ENCODE results near the gene NOS1AP.
"Not testable (repeated sequence)": the region's sequence is repeated elsewhere in the genome, so short reads cannot be mapped to it uniquely, and the experiment has no call there.

The NOS1AP gene

DNA sequence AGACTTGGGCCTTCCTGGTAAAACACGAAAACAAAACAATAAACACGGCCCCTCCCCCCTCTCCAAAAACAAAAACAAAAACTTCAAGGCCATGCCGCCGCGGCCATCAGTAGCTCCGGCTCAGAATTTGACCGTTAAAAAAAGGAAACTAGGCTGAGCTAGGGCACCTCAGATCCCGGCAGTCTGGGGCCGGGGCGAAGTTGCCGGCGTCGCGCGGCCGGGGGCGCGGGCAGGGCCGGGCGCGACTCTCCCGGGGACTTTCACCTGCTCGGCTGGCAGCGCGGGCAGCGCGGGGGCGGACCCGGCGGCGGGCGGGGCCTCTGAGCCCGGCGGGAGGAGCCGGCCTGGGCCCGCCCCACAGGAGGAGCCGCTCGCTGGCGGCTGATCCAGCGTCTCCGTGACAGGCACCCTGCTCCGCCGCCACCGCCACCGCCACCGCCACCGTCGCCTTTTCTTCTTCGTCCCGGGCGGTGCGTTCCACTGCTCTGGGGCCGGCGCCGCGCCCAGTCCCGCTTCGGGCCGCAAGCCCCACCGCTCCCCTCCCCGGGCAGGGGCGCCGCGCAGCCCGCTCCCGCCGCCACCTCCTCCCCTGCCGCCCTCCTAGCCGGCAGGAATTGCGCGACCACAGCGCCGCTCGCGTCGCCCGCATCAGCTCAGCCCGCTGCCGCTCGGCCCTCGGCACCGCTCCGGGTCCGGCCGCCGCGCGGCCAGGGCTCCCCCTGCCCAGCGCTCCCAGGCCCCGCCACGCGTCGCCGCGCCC lies at the start of gene NOS1AP:
NOS1AP (plus strand) TSS at position 358 of the 760 bp plus-strand sequence. CDS start 487 bp downstream, outside the sequence.
- DNase-seq (ENCODE audit: low read depth in 2 of 2): peak; percentile 63 to 77

- DNase-seq (ENCODE audit: low read depth in 2 of 2): no peak
These were observed 49.3 kb upstream of the NOS1AP start for GRCh38 chr1:162020150-162020549.

- no peak for DNase-seq (ENCODE audit: low read depth in 2 of 2)
These were observed 48.4 kb upstream of the NOS1AP start for GRCh38 chr1:162021124-162021523.

DNA sequence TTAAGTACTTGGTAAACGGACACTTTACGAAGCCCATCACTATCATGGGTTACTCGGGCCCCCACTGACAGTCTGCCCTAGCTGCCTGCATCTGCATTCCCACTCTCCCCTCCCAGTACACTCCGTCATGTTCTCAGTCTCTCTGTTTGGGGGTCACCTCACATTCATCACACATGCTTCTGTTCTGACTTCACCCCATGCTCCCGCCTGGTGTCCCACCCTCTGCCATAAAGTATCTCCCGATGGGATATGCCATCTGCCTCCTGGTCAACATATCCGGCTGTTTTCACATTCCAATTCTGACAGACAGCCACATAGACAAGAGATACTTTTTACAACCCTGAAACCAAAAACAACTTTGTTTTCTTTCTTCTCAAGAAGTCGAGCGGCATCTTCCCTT lies 46.9 kb upstream of the NOS1AP start:
- DNase-seq (ENCODE audit: low read depth in 2 of 2): no peak

DNA sequence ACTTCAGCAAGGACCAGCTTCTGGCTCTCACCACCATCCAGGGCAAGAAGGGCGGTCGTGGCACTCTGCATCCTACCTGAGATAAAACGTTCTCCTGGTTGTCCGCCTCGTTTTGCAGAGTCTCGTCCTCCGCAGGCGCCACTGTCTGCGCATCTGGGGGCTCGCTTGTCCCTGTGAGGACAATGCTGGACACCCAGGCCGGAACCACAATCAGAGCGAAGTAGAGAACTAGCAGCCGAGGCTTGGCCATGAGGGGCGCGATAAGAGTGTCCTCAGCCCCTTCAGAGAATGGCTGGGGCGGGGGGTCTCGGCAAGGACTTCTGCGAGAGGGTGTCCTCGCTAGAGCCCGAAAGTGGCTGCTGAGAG lies 46.3 kb upstream of the NOS1AP start:
- no peak for DNase-seq (ENCODE audit: low read depth in 2 of 2)

GRCh38 chr1:162023547-162024501 lies 45.7 kb upstream of the NOS1AP start, which contains the start of gene OLFML2B:
Gene OLFML2B, minus strand, starts transcription at chr1:162023869. Its CDS starts 439 bp downstream, at chr1:162023430.
- DNase-seq (ENCODE audit: low read depth in 2 of 2): peak in 1 of 2 donors; percentile 45

DNA sequence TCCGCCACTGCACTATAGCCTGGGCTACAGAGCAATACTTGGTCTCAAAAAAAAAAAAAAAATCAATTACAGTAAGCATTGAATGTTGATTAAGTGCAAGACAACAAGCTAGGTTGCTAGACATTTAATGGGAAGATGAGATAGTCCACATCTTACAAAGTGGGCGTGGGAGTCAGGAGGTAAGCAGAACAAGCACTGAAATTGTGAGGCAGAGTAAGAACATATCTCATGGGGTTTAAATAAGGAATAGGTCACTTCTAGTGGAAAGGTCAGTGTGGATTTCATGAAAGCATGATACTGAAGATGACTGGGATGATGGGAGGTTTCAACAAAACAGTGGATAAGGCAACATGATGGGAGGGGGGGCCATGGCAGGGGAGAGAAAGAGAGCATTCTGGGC lies 44.0 kb upstream of the NOS1AP start:
- DNase-seq (ENCODE audit: low read depth in 2 of 2): no peak

GRCh38 chr1:162026881-162027280 lies 42.6 kb upstream of the NOS1AP start:
- DNase-seq (ENCODE audit: low read depth in 2 of 2): no peak

DNA sequence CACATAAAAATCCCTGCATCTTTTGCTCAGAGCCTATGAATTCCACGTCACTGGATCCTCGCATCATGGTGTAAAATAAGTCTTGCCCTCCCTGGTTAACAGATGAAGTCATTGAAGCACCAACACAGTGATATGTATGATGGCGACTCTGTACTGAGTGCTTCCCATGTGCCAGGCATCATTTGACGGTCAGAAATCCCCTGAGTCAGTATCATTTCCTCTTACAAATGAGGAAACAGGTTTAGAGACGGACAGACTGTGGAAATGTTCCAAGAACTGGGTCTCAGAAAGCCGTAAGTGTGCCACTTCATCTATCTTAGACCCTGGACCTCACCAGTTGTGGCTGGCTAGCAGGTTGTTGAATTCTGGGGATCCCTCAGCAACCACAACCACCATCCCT lies 40.8 kb upstream of the NOS1AP start:
- DNase-seq (ENCODE audit: low read depth in 2 of 2): no peak

GRCh38 chr1:162029157-162029556 lies 40.3 kb upstream of the NOS1AP start:
- no peak for DNase-seq (ENCODE audit: low read depth in 2 of 2)

- no peak for DNase-seq (ENCODE audit: low read depth in 2 of 2)
These were observed 38.7 kb upstream of the NOS1AP start for GRCh38 chr1:162030759-162031280.

DNA sequence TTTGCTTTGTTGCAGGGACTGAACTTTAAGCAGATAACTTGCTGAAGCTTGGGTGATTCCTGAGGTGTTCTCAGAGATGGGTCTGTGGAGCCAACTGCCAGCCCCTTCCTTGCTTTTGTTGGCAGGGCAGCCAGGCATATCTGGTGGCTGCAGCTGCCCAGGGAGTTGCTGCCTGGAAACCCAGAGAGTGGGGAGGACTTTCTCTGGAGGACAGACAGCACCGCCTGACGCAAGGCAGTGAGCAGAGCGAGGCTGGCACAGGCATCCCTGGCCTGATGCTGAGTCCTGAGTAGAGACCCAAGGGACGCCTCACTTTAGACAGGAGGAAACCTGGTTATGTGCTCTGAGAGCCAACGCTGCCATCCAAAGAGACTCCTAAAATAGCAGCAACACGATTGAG lies 36.1 kb upstream of the NOS1AP start:
- no peak for DNase-seq (ENCODE audit: low read depth in 2 of 2)

DNA sequence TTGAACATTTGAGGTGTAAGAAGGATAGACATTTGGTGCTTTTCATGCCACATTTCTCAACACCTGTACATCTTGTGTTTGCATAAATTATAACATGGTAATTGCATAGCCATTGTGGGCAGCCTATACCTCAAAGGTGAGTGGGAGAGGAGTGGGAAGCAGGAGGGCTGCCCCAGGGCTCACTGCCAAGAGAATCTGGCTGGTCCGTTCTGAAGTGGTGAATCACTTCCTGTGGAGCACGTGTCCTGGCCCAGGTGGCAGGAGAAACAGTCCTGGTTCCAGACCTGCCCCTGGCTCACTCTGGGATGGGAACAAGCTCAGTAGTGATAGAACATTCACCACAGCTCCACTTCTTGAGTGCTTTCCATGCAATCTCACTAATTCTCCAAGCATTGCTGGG lies 34.2 kb upstream of the NOS1AP start:
- no peak for DNase-seq (ENCODE audit: low read depth in 2 of 2)

GRCh38 chr1:162036163-162036562 lies 33.3 kb upstream of the NOS1AP start:
- no peak for DNase-seq (ENCODE audit: low read depth in 2 of 2)

DNA sequence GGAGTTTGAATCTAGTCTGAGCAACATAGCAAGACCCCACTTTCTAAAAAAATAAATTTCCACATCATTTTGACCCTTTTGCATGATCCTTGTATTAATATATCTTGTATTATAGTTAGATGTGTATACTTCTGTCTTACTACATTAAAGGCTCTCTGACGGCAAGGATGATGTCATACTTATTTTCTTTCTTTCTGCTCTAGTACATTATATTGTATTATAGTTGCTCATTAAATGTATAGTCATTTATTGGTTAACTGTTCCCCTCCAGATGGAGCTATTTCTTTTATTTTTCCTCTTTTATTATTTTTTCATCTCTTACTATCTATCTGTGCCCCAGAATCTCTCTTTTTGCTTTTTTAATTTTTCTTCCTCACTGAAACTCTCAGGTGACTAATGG lies 30.9 kb upstream of the NOS1AP start:
- no peak for DNase-seq (ENCODE audit: low read depth in 2 of 2)

DNA sequence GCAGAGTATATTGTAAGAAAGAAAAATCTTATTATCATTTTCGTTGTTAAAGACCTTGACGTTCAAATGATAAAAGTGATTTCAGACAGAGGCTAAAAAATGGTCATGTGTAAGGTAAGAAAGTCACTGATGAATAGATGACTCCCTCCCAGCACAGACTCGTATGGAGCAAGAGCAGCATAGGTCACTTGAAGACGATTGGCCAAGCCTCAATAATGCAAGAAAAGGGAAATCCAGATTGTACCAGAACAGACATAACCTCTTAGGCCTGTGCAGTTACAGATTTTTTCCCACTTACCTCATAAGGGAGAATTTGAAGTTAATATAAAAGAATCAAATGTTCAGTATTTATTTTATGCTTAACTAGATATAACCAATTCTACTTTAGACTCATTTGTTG lies 29.5 kb upstream of the NOS1AP start:
- no peak for DNase-seq (ENCODE audit: low read depth in 2 of 2)

DNA sequence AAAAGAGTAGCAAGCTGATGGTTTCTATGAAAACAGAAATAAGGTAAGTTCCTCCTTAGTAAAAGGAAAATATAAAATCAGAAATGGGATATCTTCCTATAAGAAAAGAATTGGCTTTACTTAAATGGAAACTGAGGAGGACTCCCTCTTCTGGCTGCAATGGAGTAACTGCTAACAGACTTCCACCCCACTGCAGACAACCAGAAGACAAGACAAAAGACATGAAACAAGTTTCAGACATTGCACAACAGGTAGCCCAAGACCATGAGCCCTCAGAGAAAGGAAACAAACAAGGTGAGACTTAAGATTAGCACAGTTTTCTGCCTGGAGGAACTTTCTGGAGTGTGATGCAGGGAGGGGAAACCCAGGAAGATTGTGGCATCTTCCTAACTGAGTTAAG lies 28.8 kb upstream of the NOS1AP start:
- no peak for DNase-seq (ENCODE audit: low read depth in 2 of 2)

GRCh38 chr1:162042361-162042760 lies 27.1 kb upstream of the NOS1AP start:
- no peak for DNase-seq (ENCODE audit: low read depth in 2 of 2)

- DNase-seq (ENCODE audit: low read depth in 2 of 2): no peak
These were observed 22.6 kb upstream of the NOS1AP start for GRCh38 chr1:162046921-162047320.

- not testable (repeated sequence) for DNase-seq (ENCODE audit: low read depth in 2 of 2)
These were observed 15.5 kb upstream of the NOS1AP start for GRCh38 chr1:162053949-162054348.

DNA sequence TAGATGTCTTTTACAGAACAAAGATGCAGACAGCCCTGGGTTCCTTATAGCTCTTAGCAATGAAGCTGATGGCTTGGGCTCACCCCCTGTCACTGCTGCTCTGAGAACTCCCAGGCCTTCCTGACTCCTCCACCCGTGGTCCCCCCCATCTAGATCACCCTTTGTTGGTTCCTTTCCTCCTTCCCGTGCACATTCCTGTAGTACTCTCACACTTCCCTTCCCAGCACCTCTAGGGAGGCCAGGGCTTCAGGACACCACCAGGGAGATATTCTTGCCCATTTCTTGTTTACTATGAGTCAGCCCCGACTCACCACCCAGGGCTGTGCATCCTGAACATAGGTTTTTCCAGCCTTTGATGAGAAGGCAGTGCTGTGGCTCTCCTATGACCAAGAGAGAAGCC lies 14.4 kb upstream of the NOS1AP start:
- no peak for DNase-seq (ENCODE audit: low read depth in 2 of 2)

DNA sequence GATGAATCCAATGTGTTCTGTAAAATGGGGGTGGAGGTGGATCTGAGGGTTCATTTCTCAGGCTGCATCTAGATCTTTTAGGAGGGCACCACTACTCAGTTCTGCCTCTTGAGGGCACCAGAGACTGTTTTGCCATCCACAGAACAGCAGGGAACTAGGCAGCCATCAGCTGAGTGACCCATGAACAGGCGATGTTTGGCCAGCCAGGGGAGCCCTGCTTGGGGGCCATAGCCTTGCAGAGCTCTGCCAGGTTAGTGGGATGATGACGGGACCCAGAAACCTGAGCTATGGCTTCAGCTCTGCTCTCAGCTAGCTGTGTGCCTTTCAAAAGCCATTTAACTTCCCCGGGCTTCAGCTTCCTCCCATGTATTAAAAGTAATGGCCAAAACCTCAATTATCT lies 13.4 kb upstream of the NOS1AP start:
- DNase-seq (ENCODE audit: low read depth in 2 of 2): peak in 1 of 2 donors; percentile 26

DNA sequence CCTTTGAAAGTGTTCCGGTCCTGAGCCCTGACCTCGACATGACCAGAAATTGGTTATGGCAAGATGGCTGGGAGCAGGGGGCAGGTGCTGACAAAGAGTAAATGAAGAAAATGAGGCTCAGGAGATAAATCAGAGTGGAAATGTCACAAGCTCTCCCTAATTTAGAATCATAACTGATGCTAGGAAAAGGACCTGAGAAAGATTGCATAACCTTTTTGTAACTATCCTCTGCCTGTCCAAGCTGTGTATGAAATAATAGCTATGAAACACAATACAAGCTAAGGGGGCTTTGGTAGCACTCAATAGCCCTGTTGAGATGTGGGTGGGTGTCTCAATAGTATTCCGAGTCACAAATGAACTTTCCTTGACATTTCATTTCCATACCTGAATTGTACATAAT lies 12.9 kb upstream of the NOS1AP start:
- DNase-seq (ENCODE audit: low read depth in 2 of 2): no peak
